T-cell (primary cell): Measurements from ENCODE around the gene ZNG1C. TPM values are rescaled to one million over a fixed set of nuclear protein-coding genes. Genes with fewer than 3 reads are reported as not detected.
"Not testable (repeated sequence)": the region's sequence is repeated elsewhere in the genome, so short reads cannot be mapped to it uniquely, and the experiment has no call there.

Source experiments
- ATAC-seq, 4 experiments: fragments of 200-7000 bp in 3 of 4; fragments of 150-1000 bp in 1 of 4; cut with Tn5 transposase; replicated peaks in 1 of 4; 1 replicate in 3 of 4; 2 replicates in 1 of 4; pipeline ENCODE4 v1.10.0; 2021; ENCODE audit warnings: moderate library complexity in 3 of 4, mild to moderate bottlenecking in 2 of 4, moderate number of reproducible peaks in 1 of 4
- CTCF ChIA-PET, 2 donors: fragments of 300-600 bp; sonication (Branson Sonifier 250); formaldehyde crosslinking; loops; one replicate each; lab custom pipeline; 2022; ENCODE audit warnings: antibody characterized with exemption in 2 of 2; lab: Charles Lee
- POLR2A ChIA-PET, 2 donors: fragments of 300-600 bp; sonication (Branson Sonifier 250); formaldehyde crosslinking; loops; one replicate each; lab custom pipeline; 2022; ENCODE audit warnings: antibody characterized with exemption in 2 of 2; lab: Charles Lee
- DNase-seq, 35 experiments: peaks; one replicate each; pipeline versions ENCODE4 v3.0.0 to v3.0.0-alpha.2; 2013 to 2023
- H3K27ac ChIP-seq: one replicate; pipeline ENCODE4 v1.5.1; 2013; ENCODE audit warnings: low read length
- H3K27me3 ChIP-seq, 2 experiments: replicated peaks in 1 of 2; 1 replicate in 1 of 2; 2 replicates in 1 of 2; pipeline versions ENCODE4 v1.6.1 to v1.7.0; 2013; ENCODE audit warnings: low read length in 1 of 2, mixed read lengths in 1 of 2; ENCODE audit not compliant: control insufficient read depth in 2 of 2, insufficient read depth in 2 of 2; ENCODE audit errors: extremely low read depth in 1 of 2
- H3K36me3 ChIP-seq, 2 donors: 1 replicate in 1 of 2; 2 replicates in 1 of 2; pipeline versions ENCODE4 v1.6.1 to v1.7.0; 2013; ENCODE audit warnings: low read length in 1 of 2; ENCODE audit not compliant: control insufficient read depth in 2 of 2, insufficient read depth in 1 of 2; ENCODE audit errors: extremely low read depth in 1 of 2
- H3K4me1 ChIP-seq, 2 experiments: 1 replicate in 1 of 2; 2 replicates in 1 of 2; pipeline versions ENCODE4 v1.6.1 to v1.7.0; 2013; ENCODE audit warnings: low read length in 2 of 2, mixed read lengths in 1 of 2; ENCODE audit not compliant: insufficient read depth in 2 of 2, control insufficient read depth in 1 of 2; ENCODE audit errors: extremely low read depth in 1 of 2
- H3K4me3 ChIP-seq, 2 donors: 1 replicate in 1 of 2; 2 replicates in 1 of 2; pipeline versions ENCODE4 v1.5.1 to v1.7.0; 2013; ENCODE audit warnings: mild to moderate bottlenecking in 2 of 2, low read length in 1 of 2, moderate library complexity in 1 of 2; ENCODE audit not compliant: control insufficient read depth in 1 of 2; ENCODE audit errors: extremely low read depth in 1 of 2
- H3K9me3 ChIP-seq: 2 replicates; pipeline ENCODE4 v1.7.0; 2013
- H3K27ac Mint-ChIP-seq, 2 donors: one replicate each; pipeline ENCODE4 v1.8.0; 2020 to 2021; ENCODE audit warnings: mild to moderate bottlenecking in 2 of 2, mixed read lengths in 2 of 2
- H3K27me3 Mint-ChIP-seq, 2 donors: one replicate each; pipeline ENCODE4 v1.8.0; 2021 to 2022; ENCODE audit warnings: mixed read lengths in 2 of 2
- H3K36me3 Mint-ChIP-seq: one replicate; pipeline ENCODE4 v1.8.0; 2021; ENCODE audit warnings: mixed read lengths
- H3K4me1 Mint-ChIP-seq, 3 donors: one replicate each; pipeline ENCODE4 v1.8.0; 2020 to 2022; ENCODE audit warnings: mixed read lengths in 3 of 3, mild to moderate bottlenecking in 1 of 3
- H3K4me3 Mint-ChIP-seq, 3 donors: one replicate each; pipeline ENCODE4 v1.8.0; 2020 to 2022; ENCODE audit warnings: mild to moderate bottlenecking in 3 of 3, mixed read lengths in 3 of 3, moderate library complexity in 3 of 3
- H3K9me3 Mint-ChIP-seq, 3 donors: one replicate each; pipeline ENCODE4 v1.8.0; 2020 to 2022; ENCODE audit warnings: mixed read lengths in 3 of 3
- WGBS: methylation state at CpG from one replicate; pipeline ENCODE4 v1.1.5; 2013; ENCODE audit warnings: missing lambda C conversion rate; ENCODE audit not compliant: insufficient coverage; 5-methylcytosine and 5-hydroxymethylcytosine counted together
- total RNA-seq, 35 experiments: library from RNA in 6 of 35; stranded (reverse) in 6 of 35; fragments of 120-200 nt in 1 of 35; gene quantifications; one replicate each; pipeline versions ENCODE4 v1.2.1 to v1.2.4 and lab custom pipeline; 2013 to 2026

ZNG1C gene
- total RNA-seq, 5 donors from 2014 or later (not counting 1 experiment from before 2014, with no cell fraction given) = 26.9 to 38.2 (median 32.5) TPM

DNA sequence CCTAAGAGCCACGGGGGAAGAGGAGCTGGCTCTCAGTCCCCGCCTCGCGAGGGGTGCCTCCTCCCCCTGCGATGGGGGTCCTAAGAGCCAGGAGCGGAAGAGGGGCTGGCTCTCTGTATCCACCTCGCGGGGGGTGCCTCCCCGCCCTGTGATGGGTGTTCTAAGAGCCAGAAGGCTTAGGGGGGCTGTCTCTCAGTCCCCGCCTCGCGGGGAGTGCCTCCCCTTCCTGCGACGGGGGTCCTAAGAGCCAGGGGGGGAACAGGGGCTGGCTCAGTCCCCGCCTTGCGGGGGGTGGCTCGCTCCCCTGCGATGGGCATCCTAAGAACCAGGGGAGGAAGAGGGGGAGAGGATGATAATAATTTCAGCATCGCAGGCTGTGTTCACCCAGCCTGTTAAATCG lies 82.7 kb downstream of the ZNG1C start:
- DNase-seq, POLR2A ChIA-PET, H3K9me3 ChIP-seq, H3K27ac ChIP-seq, H3K9me3 Mint-ChIP-seq, H3K27me3 ChIP-seq, H3K36me3 ChIP-seq, H3K4me3 ChIP-seq, H3K36me3 Mint-ChIP-seq, H3K4me1 ChIP-seq, H3K27ac Mint-ChIP-seq, H3K4me3 Mint-ChIP-seq, H3K27me3 Mint-ChIP-seq, H3K4me1 Mint-ChIP-seq, ATAC-seq, CTCF ChIA-PET: not testable (repeated sequence)
- WGBS = no CpG with 5 or more reads among the region's 20 CpGs

DNA sequence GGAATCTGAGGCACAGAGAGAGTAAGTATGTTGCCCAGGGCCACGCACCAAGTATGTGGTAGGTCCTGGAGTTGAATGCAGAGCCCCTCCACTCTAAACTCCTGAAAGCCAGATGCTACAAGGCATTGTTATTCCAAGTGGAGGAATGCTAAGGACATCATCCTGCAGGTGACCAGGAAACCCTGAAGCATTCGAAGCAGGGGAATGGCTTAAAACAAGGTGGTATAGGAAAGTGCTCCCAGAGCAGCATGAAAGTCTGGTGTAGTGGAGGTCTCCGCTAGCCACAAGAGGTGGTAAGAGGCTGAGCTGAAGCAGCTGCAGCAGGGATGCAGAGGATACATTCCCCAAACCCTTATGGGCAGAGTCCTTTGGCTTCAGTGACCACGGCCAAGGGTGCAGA lies 87.3 kb downstream of the ZNG1C start:
- H3K9me3 ChIP-seq, H3K4me1 Mint-ChIP-seq, POLR2A ChIA-PET, H3K4me3 Mint-ChIP-seq, H3K4me1 ChIP-seq, H3K27ac ChIP-seq, DNase-seq, H3K36me3 Mint-ChIP-seq, H3K4me3 ChIP-seq, H3K27me3 Mint-ChIP-seq, H3K27me3 ChIP-seq, H3K36me3 ChIP-seq, H3K27ac Mint-ChIP-seq, H3K9me3 Mint-ChIP-seq, CTCF ChIA-PET, ATAC-seq: not testable (repeated sequence)
- WGBS = 50% methylated on average over 1 of the region's 4 CpGs

DNA sequence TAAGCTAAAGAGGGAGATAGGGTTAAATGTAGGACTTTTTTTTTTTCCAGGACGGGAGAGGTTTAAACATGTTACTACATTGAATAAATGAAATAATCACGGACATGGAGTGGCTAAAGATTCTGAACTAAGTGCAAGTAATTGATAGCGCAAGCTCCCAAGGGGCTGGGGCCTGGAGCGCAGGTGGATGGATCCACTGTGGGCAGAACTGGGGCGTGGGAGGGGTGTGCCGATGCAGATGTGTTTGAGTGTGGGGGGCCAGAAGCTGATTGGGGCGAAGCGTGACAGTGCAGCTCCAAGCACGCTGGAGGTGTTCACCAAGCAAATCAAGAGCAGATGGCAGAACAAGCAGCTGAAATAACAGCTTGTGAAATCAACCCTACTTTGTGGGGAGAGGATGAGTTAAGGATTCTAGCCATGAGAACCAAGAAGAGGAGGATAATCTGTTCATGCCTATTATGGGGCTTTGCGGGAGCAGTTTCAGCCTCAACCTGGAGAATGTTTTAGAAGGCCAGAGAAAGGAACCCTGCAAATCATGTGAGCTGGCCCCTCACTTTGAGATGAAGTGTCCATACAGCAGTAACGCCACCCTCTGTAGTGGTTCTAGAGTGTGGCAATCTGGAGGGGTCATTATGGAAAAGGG lies 88.9 kb downstream of the ZNG1C start:
- H3K27ac ChIP-seq, H3K27me3 Mint-ChIP-seq, H3K27ac Mint-ChIP-seq, H3K27me3 ChIP-seq, H3K9me3 Mint-ChIP-seq, H3K4me3 Mint-ChIP-seq, CTCF ChIA-PET, H3K36me3 Mint-ChIP-seq, H3K4me3 ChIP-seq, H3K4me1 ChIP-seq, H3K36me3 ChIP-seq, H3K9me3 ChIP-seq, ATAC-seq, H3K4me1 Mint-ChIP-seq, POLR2A ChIA-PET, DNase-seq: not testable (repeated sequence)
- no CpG with 5 or more reads among the region's 11 CpGs for WGBS

DNA sequence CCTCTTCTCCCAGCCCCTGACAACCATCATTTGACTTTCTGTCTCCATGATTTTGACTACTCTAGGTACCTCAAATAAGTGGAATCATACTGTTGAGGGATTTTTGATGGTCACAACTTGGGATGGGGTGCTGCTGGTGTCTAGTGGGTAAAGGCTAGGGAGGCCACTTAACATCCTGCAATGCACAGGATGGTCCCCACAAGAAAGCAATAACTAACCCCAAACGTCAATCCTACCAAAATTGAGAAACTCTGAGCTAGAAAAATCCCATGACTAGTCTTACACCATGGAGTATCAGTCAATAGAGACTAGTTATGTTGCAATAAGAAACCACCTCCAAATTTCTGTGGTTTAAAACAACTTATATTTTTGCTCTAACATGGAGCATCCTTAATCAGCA lies 90.3 kb downstream of the ZNG1C start:
- H3K27ac Mint-ChIP-seq, H3K36me3 Mint-ChIP-seq, H3K36me3 ChIP-seq, CTCF ChIA-PET, ATAC-seq, H3K9me3 Mint-ChIP-seq, H3K4me3 ChIP-seq, POLR2A ChIA-PET, H3K27ac ChIP-seq, H3K4me1 ChIP-seq, H3K27me3 ChIP-seq, DNase-seq, H3K4me1 Mint-ChIP-seq, H3K9me3 ChIP-seq, H3K4me3 Mint-ChIP-seq, H3K27me3 Mint-ChIP-seq: not testable (repeated sequence)
- no CpG with 5 or more reads among the region's 1 CpG for WGBS

DNA sequence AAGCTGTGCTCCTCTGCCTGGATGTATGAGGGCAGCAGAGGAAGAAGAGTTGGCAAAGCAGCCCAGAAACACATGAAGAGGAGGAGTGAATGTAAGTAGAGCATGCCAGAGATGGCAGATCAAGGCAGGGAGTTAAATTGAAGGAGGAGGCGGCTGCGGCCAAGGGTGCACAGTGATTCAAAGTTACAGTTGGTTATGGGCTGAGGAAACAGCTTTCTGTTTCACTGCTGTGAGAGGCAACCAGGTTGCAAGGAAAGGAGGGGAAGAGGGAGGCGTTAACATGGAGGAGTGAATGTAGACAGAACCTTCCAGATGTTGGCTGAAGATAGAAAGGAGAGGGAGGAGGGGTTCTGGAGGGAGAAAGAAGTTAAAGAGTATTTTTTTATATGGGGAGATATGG lies 94.2 kb downstream of the ZNG1C start:
- H3K4me1 Mint-ChIP-seq, H3K4me3 ChIP-seq, H3K36me3 Mint-ChIP-seq, H3K27me3 ChIP-seq, DNase-seq, ATAC-seq, H3K27ac ChIP-seq, H3K27me3 Mint-ChIP-seq, H3K27ac Mint-ChIP-seq, POLR2A ChIA-PET, H3K9me3 Mint-ChIP-seq, CTCF ChIA-PET, H3K4me1 ChIP-seq, H3K4me3 Mint-ChIP-seq, H3K36me3 ChIP-seq, H3K9me3 ChIP-seq: not testable (repeated sequence)
- WGBS = no CpG with 5 or more reads among the region's 3 CpGs

DNA sequence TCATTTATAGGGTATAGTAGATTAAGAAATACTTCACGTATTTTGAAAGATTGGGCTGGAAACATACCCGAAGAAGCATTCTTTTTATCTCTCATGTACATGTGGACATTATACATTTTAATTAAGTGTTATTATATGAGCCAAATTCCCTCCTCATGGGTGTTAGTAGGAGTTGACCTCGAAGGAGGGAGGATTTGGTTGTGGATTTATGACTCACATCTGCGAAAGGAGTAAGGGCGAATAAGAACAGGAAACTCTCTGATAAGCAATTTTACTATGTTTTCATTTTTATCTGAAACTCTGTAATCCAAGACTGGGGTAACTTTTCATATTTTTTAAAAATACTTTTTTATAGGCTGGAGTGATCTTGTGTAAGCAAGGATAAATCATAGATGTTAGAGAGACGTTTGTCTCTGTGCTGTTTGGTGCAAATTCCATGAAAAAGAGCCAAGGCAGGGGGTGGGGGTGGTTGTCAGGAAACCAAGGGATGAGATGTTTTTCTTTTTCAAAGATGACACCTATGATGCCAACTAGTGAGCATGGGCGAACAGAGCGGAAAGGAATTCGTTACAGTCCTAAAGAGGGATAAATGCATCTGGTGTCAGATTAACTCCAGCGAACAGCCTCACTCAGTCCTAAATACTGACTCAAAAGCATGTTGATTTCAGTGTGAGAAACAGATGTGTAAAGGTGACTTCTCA lies 95.0 kb downstream of the ZNG1C start:
- H3K4me3 Mint-ChIP-seq, H3K27ac ChIP-seq, H3K36me3 ChIP-seq, H3K4me1 Mint-ChIP-seq, H3K9me3 Mint-ChIP-seq, H3K27ac Mint-ChIP-seq, H3K4me3 ChIP-seq, H3K27me3 ChIP-seq, H3K9me3 ChIP-seq, ATAC-seq, DNase-seq, H3K36me3 Mint-ChIP-seq, H3K4me1 ChIP-seq, POLR2A ChIA-PET, CTCF ChIA-PET, H3K27me3 Mint-ChIP-seq: not testable (repeated sequence)
- no CpG with 5 or more reads among the region's 10 CpGs for whole genome bisulfite sequencing
